Measurements from ENCODE around the gene ERCC3. TPM values are rescaled to one million over a fixed set of nuclear protein-coding genes. Genes with fewer than 3 reads are reported as not detected.

The ERCC3 gene
- total RNA-seq, 1 donor from 2014 or later: 52.9 TPM

- Mint-ChIP-seq H3K4me3 (no peak overlapping the region), H3K27ac (no peak overlapping the region), H3K4me1 (ENCODE audit: unreplicated experiment) (no peaks in the 10 kb centered on the region), H3K9me3 (peaks cover 9% of the 10 kb centered on the region), H3K27me3 (no peaks in the 10 kb centered on the region), H3K36me3 (peaks cover 38% of the 10 kb centered on the region)
- no peak for DNase-seq (ENCODE audit: extremely low spot score, unreplicated experiment)
- no peak for TF ChIP-seq CTCF (conservative IDR thresholded peaks at IDR 0.05)
Observed at GRCh38 chr2:127279781-127280180, 14.2 kb downstream of the ERCC3 start.

GRCh38 chr2:127278959-127279358 lies 15.0 kb downstream of the ERCC3 start:
- Mint-ChIP-seq H3K9me3 (peaks cover 4% of the 10 kb centered on the region), H3K27me3 (no peaks in the 10 kb centered on the region), H3K4me1 (ENCODE audit: unreplicated experiment) (no peaks in the 10 kb centered on the region), H3K36me3 (peaks cover 30% of the 10 kb centered on the region), H3K27ac (no peak overlapping the region), H3K4me3 (no peak overlapping the region)
- DNase-seq (ENCODE audit: extremely low spot score, unreplicated experiment): no peak
- TF ChIP-seq CTCF (conservative IDR thresholded peaks at IDR 0.05): no peak

GRCh38 chr2:127277028-127277427 lies 16.9 kb downstream of the ERCC3 start:
- Mint-ChIP-seq H3K4me1 (ENCODE audit: unreplicated experiment) (no peaks in the 10 kb centered on the region), H3K36me3 (peaks cover 27% of the 10 kb centered on the region), H3K9me3 (no peaks in the 10 kb centered on the region), H3K4me3 (no peak overlapping the region), H3K27me3 (no peaks in the 10 kb centered on the region), H3K27ac (no peak overlapping the region)
- no peak for DNase-seq (ENCODE audit: extremely low spot score, unreplicated experiment)
- no peak for TF ChIP-seq CTCF (conservative IDR thresholded peaks at IDR 0.05)

GRCh38 chr2:127275789-127276188 lies 18.2 kb downstream of the ERCC3 start:
- H3K36me3 Mint-ChIP-seq: peaks cover 32% of the 10 kb centered on the region
- H3K4me3 Mint-ChIP-seq: no peak overlapping the region

GRCh38 chr2:127275356-127275755 lies 18.6 kb downstream of the ERCC3 start:
- H3K4me1 Mint-ChIP-seq (ENCODE audit: unreplicated experiment): no peaks in the 10 kb centered on the region
- no peaks in the 10 kb centered on the region for H3K9me3 Mint-ChIP-seq
- no peak for TF ChIP-seq CTCF (conservative IDR thresholded peaks at IDR 0.05)
- no peak overlapping the region for H3K4me3 Mint-ChIP-seq
- H3K27ac Mint-ChIP-seq: no peak overlapping the region
- no peak for DNase-seq (ENCODE audit: extremely low spot score, unreplicated experiment)
- peaks cover 37% of the 10 kb centered on the region for H3K36me3 Mint-ChIP-seq
- no peaks in the 10 kb centered on the region for H3K27me3 Mint-ChIP-seq

More at GRCh38 chr2:127275789-127276188, 18.2 kb downstream of the ERCC3 start:
- no peak for TF ChIP-seq CTCF (conservative IDR thresholded peaks at IDR 0.05)
- DNase-seq (ENCODE audit: extremely low spot score, unreplicated experiment): no peak
- no peaks in the 10 kb centered on the region for H3K27me3 Mint-ChIP-seq
- H3K4me1 Mint-ChIP-seq (ENCODE audit: unreplicated experiment): no peaks in the 10 kb centered on the region
- H3K9me3 Mint-ChIP-seq: no peaks in the 10 kb centered on the region
- H3K27ac Mint-ChIP-seq: no peak overlapping the region

- DNase-seq (ENCODE audit: extremely low spot score, unreplicated experiment): no peak
- no peak overlapping the region for H3K4me3 Mint-ChIP-seq
- no peaks in the 10 kb centered on the region for H3K27me3 Mint-ChIP-seq
- no peak overlapping the region for H3K27ac Mint-ChIP-seq
- no peaks in the 10 kb centered on the region for H3K4me1 Mint-ChIP-seq (ENCODE audit: unreplicated experiment)
- H3K9me3 Mint-ChIP-seq: no peaks in the 10 kb centered on the region
- H3K36me3 Mint-ChIP-seq: peaks cover 51% of the 10 kb centered on the region
- TF ChIP-seq CTCF (conservative IDR thresholded peaks at IDR 0.05): peak; percentile 22
Observed at GRCh38 chr2:127270663-127271062, 23.3 kb downstream of the ERCC3 start.

All from type B pancreatic cell (in vitro differentiated cells).